ES-I3 (cell line): ENCODE results near the gene STKLD1.

Experiments
- H3K36me3 ChIP-seq: 2 replicates; pipeline ENCODE4 v1.6.1; 2013; ENCODE audit warnings: mild to moderate bottlenecking, low read length, control low read depth, moderate library complexity; ENCODE audit not compliant: insufficient read depth
- H3K4me1 ChIP-seq: 2 replicates; pipeline ENCODE4 v1.6.1; 2013; ENCODE audit warnings: mild to moderate bottlenecking, control low read depth, low read length; ENCODE audit not compliant: insufficient read depth
- H3K9ac ChIP-seq: 2 replicates; pipeline ENCODE4 v1.6.1; 2013; ENCODE audit warnings: low read depth, mild to moderate bottlenecking, low read length, moderate library complexity
- H3K9me3 ChIP-seq: 2 replicates; pipeline ENCODE4 v1.6.1; 2013; ENCODE audit warnings: mild to moderate bottlenecking, low read length, moderate library complexity; ENCODE audit not compliant: control insufficient read depth, insufficient read depth

The STKLD1 gene

DNA sequence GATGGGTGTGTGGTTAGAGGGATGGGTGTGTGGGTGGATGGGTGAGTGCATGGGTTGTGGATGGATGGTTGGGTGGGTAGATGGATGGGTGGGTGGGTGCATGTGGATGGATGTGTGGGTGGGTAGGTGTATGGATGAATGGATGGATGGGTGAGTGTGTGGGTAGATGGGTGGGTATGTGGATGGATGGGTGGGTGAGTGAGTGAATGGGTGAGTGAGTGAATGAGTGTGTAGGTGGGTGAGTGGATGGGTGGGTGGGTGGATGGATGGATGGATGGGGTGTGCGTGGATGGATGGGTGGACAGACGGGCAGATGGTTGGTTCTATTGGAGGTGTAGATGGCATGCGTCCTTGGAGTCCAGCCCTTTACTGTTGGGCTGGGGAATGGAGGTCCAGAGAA, 17.2 kb downstream of the STKLD1 start:
- H3K9me3 ChIP-seq, result no peaks in the 10 kb centered on the region
- no peaks in the 10 kb centered on the region for H3K4me1 ChIP-seq
- H3K36me3 ChIP-seq, result no peaks in the 10 kb centered on the region
- H3K9ac ChIP-seq, result no peak overlapping the region

- H3K4me1 ChIP-seq, result no peaks in the 10 kb centered on the region
- H3K9ac ChIP-seq, result no peak overlapping the region
- H3K9me3 ChIP-seq, result no peaks in the 10 kb centered on the region
- H3K36me3 ChIP-seq, result no peaks in the 10 kb centered on the region
Observed at GRCh38 chr9:133394687-133395271, 18.6 kb downstream of the STKLD1 start.

DNA sequence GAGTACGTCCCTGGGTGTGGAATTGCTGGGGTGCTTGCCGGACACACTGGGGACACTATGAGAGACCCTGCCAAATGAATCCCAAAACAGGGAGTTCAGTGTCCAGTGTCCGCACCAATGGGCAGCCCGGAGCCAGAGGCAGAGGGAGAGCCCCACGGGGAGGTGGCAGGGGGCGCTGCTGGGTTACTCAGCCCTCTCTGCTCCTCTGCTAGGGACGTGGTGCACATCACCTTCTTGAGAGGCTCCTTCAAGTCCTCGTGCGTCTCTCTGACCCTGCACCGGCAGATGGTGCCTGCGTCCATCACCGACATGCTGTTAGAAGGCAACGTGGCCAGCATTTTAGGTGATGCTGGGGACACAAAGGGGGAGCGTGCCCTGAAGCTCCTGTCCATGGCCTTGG, 20.8 kb downstream of the STKLD1 start:
- no peaks in the 10 kb centered on the region for H3K9me3 ChIP-seq

DNA sequence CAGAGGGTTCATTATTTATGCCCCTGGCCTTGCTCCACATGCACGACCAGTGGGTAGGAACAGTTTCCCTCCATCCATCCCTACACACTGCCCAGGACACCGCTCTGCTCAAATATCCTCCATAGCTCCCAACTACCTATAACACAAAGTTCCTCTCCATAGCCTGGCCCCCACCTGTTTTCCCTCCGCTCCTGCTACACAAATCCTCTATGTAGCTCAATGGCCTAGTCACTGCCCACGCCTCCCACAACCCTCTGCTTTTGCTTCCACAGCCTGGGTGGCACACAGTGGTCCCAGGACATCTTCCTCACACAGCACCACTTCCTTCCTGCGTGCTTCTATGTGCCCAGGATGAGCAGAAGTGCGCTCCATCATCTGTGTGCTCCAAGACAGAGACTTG, 21.2 kb downstream of the STKLD1 start:
- no peaks in the 10 kb centered on the region for H3K9me3 ChIP-seq
- no peaks in the 10 kb centered on the region for H3K36me3 ChIP-seq
- no peak overlapping the region for H3K9ac ChIP-seq
- no peaks in the 10 kb centered on the region for H3K4me1 ChIP-seq

More for the DNA sequence above, 20.8 kb downstream of the STKLD1 start:
- no peaks in the 10 kb centered on the region for H3K36me3 ChIP-seq
- no peaks in the 10 kb centered on the region for H3K4me1 ChIP-seq
- H3K9ac ChIP-seq, result no peak overlapping the region

- Histone ChIP-seq H3K9me3 (no peaks in the 10 kb centered on the region), H3K9ac (no peak overlapping the region), H3K4me1 (no peaks in the 10 kb centered on the region), H3K36me3 (no peaks in the 10 kb centered on the region)
Observed at GRCh38 chr9:133397895-133398294, 21.7 kb downstream of the STKLD1 start.

DNA sequence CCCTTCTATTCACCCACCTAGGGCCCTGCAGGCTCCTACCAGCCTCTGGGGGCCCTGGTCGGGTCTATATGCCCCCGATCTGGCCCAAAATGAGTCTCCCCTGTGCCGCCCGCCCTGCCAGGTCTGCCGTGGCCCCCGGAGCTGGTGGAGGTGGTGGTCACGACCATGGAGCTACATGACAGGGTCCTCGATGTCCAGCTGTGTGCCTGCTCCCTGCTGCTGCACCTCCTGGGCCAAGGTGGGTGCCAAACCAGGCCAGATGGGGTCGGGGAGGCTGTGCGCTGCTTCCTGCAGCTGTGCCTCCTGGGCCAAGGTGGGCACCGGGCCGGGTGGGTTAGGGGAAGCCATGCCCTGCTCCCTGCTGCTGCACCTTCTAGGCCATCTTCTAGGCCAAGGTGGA, 24.1 kb downstream of the STKLD1 start:
- Histone ChIP-seq H3K4me1 (no peaks in the 10 kb centered on the region), H3K9ac (no peak overlapping the region), H3K9me3 (no peaks in the 10 kb centered on the region), H3K36me3 (no peaks in the 10 kb centered on the region)

DNA sequence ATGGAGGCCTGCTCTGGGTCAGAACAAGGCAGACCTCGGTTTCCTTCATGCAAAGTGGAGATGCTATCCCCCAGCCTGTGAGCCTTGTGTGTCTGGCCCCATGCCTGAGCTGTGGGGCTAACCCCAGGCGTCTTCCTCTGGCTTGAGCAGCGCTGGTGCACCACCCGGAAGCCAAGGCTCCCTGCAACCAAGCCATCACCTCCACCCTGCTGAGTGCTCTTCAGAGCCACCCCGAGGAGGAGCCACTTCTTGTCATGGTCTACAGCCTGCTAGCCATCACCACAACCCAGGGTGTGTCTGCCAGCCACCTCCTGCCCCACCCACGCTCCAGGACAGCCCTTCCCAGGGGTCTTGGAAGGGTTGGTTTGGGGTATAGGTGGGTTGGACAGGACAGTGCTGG, 25.4 kb downstream of the STKLD1 start:
- Histone ChIP-seq H3K4me1 (no peaks in the 10 kb centered on the region), H3K9me3 (no peaks in the 10 kb centered on the region), H3K9ac (no peak overlapping the region), H3K36me3 (peaks cover 6% of the 10 kb centered on the region; the same call in 1 of the 2 replicates)

DNA sequence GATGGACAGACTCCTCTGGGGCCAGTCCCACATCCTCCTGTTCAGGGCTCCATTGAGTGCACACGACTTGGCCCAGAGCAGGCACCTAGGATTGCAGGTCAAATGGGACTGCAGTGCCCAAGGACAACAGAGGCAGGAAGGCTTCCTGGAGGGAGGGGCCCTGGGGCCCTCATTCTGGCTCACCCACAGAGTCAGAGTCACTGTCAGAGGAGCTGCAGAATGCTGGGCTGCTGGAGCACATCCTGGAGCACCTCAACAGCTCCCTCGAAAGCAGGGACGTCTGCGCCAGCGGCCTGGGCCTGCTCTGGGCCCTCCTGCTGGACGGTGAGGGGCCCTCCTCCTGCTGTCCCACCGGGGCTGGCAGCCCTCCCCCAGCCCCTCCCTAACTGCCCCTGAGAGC, 26.5 kb downstream of the STKLD1 start:
- Histone ChIP-seq H3K9me3 (no peaks in the 10 kb centered on the region), H3K9ac (no peak overlapping the region), H3K36me3 (peaks cover 10% of the 10 kb centered on the region; the same call in 1 of the 2 replicates), H3K4me1 (no peaks in the 10 kb centered on the region)

GRCh38 chr9:133403766-133404453, 27.7 kb downstream of the STKLD1 start:
- peaks cover 10% of the 10 kb centered on the region; the same call in 1 of the 2 replicates for H3K36me3 ChIP-seq
- no peaks in the 10 kb centered on the region for H3K9me3 ChIP-seq
- no peaks in the 10 kb centered on the region for H3K4me1 ChIP-seq
- H3K9ac ChIP-seq, result no peak overlapping the region

DNA sequence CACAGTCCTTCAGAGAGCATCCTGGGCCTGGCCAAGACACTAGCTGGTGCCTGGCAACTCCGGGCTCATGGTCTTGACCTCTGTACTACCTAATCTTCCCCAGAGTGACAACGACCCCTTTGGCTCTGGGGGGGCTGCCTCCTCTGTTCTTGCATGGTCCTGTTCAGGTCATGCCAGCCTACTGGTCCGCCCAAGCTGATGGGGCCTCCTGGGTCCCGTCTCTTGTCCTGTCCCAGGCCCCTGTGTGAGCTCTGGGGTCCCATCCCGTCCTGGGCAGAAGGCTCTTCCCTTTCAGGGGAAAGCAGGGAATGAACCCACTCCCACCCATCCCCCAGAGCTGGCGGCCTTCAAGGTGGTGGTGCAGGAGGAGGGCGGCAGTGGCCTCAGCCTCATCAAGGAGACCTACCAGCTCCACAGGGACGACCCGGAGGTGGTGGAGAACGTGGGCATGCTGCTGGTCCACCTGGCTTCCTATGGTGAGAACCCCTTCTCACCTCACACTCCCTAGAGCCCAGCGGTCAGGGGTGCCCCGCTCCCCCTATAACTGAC, 28.4 kb downstream of the STKLD1 start:
- no peaks in the 10 kb centered on the region for H3K4me1 ChIP-seq
- no peak overlapping the region for H3K9ac ChIP-seq
- H3K36me3 ChIP-seq, result peaks cover 10% of the 10 kb centered on the region; the same call in 1 of the 2 replicates
- no peaks in the 10 kb centered on the region for H3K9me3 ChIP-seq

DNA sequence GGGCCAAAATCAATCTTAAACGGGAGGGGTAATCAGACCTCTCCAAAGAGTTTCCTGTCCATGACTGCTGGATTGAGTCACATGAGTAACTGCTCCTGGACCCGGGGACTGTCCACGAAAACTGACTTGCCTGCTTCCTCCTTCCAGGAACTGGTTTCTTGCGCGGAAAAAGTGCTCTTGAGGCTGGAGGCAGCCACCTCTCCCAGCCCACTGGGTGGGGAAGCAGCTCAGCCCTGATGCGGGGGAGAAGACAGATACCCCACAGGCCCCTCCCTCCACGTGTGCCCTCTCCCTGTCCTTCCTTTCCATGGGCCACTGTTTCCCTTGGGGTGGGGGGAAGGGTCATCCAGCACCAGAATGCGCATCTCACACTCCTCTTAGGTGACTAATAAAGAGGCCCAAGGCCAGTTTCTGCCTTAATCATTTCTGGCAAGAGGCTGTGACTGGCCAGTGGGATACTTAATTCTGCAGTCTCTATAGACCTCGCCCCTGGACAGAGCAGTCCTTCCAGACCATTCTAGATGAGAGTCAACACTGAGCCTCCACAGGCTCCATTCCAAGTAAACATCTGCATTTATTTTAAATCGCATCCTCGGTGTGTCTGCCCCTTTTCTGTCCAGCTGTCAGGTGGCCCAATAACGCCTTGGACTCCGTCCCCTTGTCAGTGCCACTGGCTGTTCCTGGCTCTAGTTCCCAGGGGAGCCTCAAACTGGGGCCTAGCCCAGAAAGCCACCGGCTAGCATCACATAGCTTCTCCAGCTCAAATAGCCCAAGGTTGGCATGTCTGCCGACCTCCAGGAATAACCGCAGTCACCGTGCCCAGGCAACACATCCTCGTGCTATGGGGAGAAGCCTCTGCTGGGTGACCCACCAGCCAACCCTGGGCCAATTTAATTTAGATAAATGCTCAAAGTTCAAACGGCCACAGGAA, 29.6 kb downstream of the STKLD1 start:
- Histone ChIP-seq H3K36me3 (peaks cover 19% of the 10 kb centered on the region; the same call in 1 of the 2 replicates), H3K9ac (no peak overlapping the region), H3K9me3 (no peaks in the 10 kb centered on the region), H3K4me1 (no peaks in the 10 kb centered on the region)

DNA sequence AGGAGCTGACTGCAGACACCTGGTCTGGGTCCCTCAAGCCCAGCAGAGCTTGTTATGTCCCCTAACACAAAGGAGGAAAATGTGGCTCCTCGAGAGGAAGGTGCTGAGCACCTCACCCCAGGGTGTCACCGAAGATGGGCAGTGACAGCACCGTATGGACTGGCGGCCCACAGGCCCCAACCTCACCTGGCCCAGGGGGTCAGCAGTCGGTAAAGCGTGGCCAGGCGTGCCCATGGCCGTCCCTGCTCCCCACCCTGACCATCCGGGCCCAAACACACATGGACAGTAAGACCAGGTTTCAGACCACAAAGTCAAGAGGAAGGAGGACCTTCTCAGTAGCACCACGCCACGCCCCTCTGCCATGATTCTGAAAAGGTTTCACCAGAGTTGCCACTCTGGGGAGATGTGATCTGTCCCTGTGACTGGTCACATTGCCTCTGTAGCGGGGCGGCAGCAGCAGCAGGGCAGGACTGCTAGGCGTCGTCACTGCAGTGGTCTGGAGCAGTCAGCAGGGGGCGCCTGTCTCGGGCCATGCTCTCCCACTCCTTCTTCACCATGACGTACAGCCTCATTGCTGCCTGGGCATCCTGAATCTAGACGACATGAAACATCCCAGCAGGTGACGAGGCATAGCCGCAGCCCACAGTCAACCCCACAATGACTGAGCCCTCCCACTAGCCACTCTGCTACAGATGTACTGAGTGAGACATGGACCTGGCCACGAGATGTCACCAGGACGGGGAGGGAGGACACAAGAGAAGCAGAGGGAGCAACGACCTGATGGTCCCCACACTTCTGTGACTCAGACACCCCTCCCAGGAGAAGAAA, 30.5 kb downstream of the STKLD1 start:
- Histone ChIP-seq H3K36me3 (peaks cover 20% of the 10 kb centered on the region; the same call in 1 of the 2 replicates), H3K4me1 (no peaks in the 10 kb centered on the region), H3K9me3 (no peaks in the 10 kb centered on the region), H3K9ac (no peak overlapping the region)

DNA sequence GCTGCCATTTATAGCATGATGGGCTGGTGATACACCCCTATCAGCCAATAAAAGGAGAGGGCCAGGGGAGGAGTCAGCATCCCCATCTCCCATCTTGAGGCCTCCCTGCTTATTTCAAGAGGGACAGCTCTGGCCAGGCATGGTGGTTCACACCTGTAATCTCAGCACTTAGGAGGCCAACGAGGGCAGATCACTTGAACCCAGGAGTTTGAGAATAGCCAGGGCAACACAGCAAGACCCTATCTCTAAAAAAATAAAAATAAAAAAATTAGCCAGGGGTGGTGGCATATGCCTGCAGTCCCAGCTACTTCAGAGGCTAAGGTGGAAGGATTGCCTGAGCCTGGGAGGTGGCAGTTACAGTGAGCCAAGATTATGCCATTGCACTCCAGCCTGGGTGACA, 31.9 kb downstream of the STKLD1 start:
- no peak overlapping the region for H3K9ac ChIP-seq
- H3K4me1 ChIP-seq, result no peaks in the 10 kb centered on the region
- H3K9me3 ChIP-seq, result no peaks in the 10 kb centered on the region
- peaks cover 20% of the 10 kb centered on the region; the same call in 1 of the 2 replicates for H3K36me3 ChIP-seq

DNA sequence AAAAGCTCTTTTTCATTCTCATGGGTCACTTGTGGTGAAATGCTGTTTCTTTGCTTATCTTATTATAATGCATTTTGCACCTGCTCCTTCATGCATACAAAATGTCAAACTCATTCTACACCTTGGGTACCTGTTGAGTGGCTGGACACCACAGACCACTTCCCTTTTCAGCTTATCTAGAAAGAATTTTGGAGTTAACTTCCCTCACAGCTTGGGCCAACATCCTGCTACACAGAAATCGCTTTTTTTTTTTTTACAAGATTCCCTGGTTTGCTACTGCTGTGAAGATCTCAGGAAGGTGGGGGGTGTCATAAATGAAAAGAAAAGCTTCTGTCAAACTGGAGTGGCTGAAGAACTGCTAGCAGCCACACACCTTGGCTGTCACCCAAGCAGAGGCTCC, 39.0 kb downstream of the STKLD1 start:
- Histone ChIP-seq H3K4me1 (peaks cover 5% of the 10 kb centered on the region), H3K9ac (no peak overlapping the region), H3K9me3 (no peaks in the 10 kb centered on the region), H3K36me3 (peaks cover 22% of the 10 kb centered on the region)
